Measurements from ENCODE around the gene ACTR6. TPM values are rescaled to one million over a fixed set of nuclear protein-coding genes. Genes with fewer than 3 reads are reported as not detected.
A peak's percentile ranks its signal among the peaks of the same experiment; 100 is the strongest.

The ACTR6 gene
- total and polyA plus RNA-seq, 9 of the 15 experiments (the other 6 are each of a cell fraction or from before 2014, with no cell fraction given), result 26.1 to 109 (median 70.9) TPM

GRCh38 chr12:100266835-100267602 lies 66.4 kb downstream of the ACTR6 start, which contains the start of the genes DEPDC4 and SCYL2 (continued):
- TF ChIP-seq, protein P1, sequence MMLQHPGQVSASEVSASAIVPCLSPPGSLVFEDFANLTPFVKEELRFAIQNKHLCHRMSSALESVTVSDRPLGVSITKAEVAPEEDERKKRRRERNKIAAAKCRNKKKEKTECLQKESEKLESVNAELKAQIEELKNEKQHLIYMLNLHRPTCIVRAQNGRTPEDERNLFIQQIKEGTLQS (IDR thresholded peaks at IDR 0.05), result peak; percentile 100
- TF ChIP-seq, protein P1 (CRISPR knock-in tag; conservative IDR thresholded peaks at IDR 0.05), result no peak
- TF ChIP-seq ZSCAN29 (IDR thresholded peaks at IDR 0.05) (no peak), ZNF79 (CRISPR knock-in tag; IDR thresholded peaks at IDR 0.05; ENCODE audit: low read depth) (no peak), MYNN (IDR thresholded peaks at IDR 0.05) (no peak), MYNN (CRISPR knock-in tag; IDR thresholded peaks at IDR 0.05) (no peak), ETV6 (IDR thresholded peaks at IDR 0.05; ENCODE audit: borderline replicate concordance in 1 of 2, low read depth in 2 of 2, low read length in 1 of 2) (0 out of 4 replicates have a peak, but pooled peaks of 1 of the 2 experiments have one; percentile 19), ETV6 (CRISPR knock-in tag; IDR thresholded peaks at IDR 0.05; ENCODE audit: borderline replicate concordance) (no peak), NR2C2 (CRISPR knock-in tag; IDR thresholded peaks at IDR 0.05) (no peak), NR2C2 (tag; IDR thresholded peaks at IDR 0.05) (peak; percentile 23; the same call in 1 of the 2 replicates), MED1 (CRISPR knock-in tag; IDR thresholded peaks at IDR 0.05; ENCODE audit: borderline replicate concordance) (no peak), MTA3 (IDR thresholded peaks at IDR 0.05; ENCODE audit: borderline replicate concordance) (no peak; the same call in 1 of the 2 replicates), TCF3 (CRISPR knock-in tag; IDR thresholded peaks at IDR 0.05) (no peak), EZH2 (IDR thresholded peaks at IDR 0.05; ENCODE audit: borderline replicate concordance, low read depth, low read length) (no peak), ZNF431 (CRISPR knock-in tag; IDR thresholded peaks at IDR 0.05) (no peak), POLR2AphosphoS5 (IDR thresholded peaks at IDR 0.05; ENCODE audit: control insufficient read depth, insufficient read depth, low read depth, low read length) (peak; percentile 74; the same call in 1 of the 2 replicates), ZNF41 (CRISPR knock-in tag; conservative IDR thresholded peaks at IDR 0.05) (no peak), ZNF280B (CRISPR knock-in tag; IDR thresholded peaks at IDR 0.05) (no peak), XRCC5 (IDR thresholded peaks at IDR 0.05; ENCODE audit: low read depth, low read length) (no peak; the same call in 1 of the 2 replicates), SIN3B (IDR thresholded peaks at IDR 0.05; ENCODE audit: low read depth) (0 out of 2 replicates have a peak, but pooled peaks have one; percentile 40), SETDB1 (IDR thresholded peaks at IDR 0.05; ENCODE audit: low read length) (no peak), SPI1 (IDR thresholded peaks at IDR 0.05; ENCODE audit: borderline replicate concordance, low read depth, low read length) (no peak), ZNF76 (CRISPR knock-in tag; IDR thresholded peaks at IDR 0.05; ENCODE audit: borderline replicate concordance) (no peak)
- TF ChIP-seq, protein P2, sequence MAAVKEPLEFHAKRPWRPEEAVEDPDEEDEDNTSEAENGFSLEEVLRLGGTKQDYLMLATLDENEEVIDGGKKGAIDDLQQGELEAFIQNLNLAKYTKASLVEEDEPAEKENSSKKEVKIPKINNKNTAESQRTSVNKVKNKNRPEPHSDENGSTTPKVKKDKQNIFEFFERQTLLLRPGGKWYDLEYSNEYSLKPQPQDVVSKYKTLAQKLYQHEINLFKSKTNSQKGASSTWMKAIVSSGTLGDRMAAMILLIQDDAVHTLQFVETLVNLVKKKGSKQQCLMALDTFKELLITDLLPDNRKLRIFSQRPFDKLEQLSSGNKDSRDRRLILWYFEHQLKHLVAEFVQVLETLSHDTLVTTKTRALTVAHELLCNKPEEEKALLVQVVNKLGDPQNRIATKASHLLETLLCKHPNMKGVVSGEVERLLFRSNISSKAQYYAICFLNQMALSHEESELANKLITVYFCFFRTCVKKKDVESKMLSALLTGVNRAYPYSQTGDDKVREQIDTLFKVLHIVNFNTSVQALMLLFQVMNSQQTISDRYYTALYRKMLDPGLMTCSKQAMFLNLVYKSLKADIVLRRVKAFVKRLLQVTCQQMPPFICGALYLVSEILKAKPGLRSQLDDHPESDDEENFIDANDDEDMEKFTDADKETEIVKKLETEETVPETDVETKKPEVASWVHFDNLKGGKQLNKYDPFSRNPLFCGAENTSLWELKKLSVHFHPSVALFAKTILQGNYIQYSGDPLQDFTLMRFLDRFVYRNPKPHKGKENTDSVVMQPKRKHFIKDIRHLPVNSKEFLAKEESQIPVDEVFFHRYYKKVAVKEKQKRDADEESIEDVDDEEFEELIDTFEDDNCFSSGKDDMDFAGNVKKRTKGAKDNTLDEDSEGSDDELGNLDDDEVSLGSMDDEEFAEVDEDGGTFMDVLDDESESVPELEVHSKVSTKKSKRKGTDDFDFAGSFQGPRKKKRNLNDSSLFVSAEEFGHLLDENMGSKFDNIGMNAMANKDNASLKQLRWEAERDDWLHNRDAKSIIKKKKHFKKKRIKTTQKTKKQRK (IDR thresholded peaks at IDR 0.05; ENCODE audit: borderline replicate concordance, low read depth, low read length), result no peak

Data from K562 (cell line).